HL-60 (cell line): Measurements from ENCODE around the gene RGS7.

Experiments
- DNase-seq, 2 experiments: peaks; one replicate each; pipeline ENCODE4 v3.0.0-alpha.2; 2010 to 2020; ENCODE audit warnings: low read depth in 1 of 2, low spot score in 1 of 2
- H3K27ac ChIP-seq: fragments of 250-450 bp; sonication (Bioruptor Pico); replicated peaks from 2 replicates; pipeline ENCODE4 v1.5.1; 2020; ENCODE audit warnings: mild to moderate bottlenecking, moderate library complexity
- H3K27me3 ChIP-seq: fragments of 250-450 bp; sonication (Bioruptor Pico); 2 replicates; pipeline ENCODE4 v1.5.1; 2021; ENCODE audit warnings: mild to moderate bottlenecking, moderate library complexity; ENCODE audit not compliant: insufficient read depth, poor library complexity, severe bottlenecking
- H3K4me3 ChIP-seq: replicated peaks from 2 replicates; pipeline ENCODE4 v1.5.1; 2011; ENCODE audit warnings: mild to moderate bottlenecking, control low read depth, low read length; ENCODE audit not compliant: insufficient read depth
- GABPA ChIP-seq: IDR thresholded peaks from 2 replicates; pipeline ENCODE4 v1.6.1; 2012; ENCODE audit warnings: low read depth
- POLR2AphosphoS5 ChIP-seq: IDR thresholded peaks from 2 replicates; pipeline ENCODE4 v1.6.1; 2012; ENCODE audit warnings: low read depth
- SPI1 ChIP-seq: IDR thresholded peaks from 2 replicates; pipeline ENCODE4 v1.6.1; 2012; ENCODE audit warnings: low read depth, mild to moderate bottlenecking, borderline replicate concordance
- TF ChIP-seq, protein P1 (sequence below): IDR thresholded peaks from one replicate; pipeline ENCODE4 v1.5.1; 2011; ENCODE audit warnings: low read length, control low read depth, inconsistent platforms; ENCODE audit not compliant: insufficient read depth
- TF ChIP-seq, protein P2 (sequence below): IDR thresholded peaks from 2 replicates; pipeline ENCODE4 v1.6.1; 2012; ENCODE audit warnings: low read depth; ENCODE audit not compliant: insufficient replicate concordance

Gene RGS7

DNA sequence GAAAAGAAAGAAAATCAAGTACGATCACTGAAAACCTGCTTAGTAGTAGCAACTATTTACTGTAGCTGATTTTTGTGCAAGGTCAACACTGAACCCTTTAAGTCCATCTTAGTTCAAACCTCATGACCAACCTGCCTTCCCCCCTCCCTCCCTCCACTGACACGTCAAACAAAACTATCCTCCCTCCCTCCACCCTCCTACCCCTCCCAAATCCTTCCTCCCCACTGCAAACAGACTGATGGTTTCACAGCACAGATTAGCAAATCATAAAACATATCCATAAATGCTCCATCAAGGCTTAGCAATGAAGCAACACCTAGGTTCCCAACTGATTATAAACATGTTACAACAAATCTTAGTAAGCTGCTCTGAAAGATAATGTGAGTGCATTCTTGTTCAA is 580.8 kb downstream of the RGS7 start:
- Histone ChIP-seq H3K4me3 (no peak overlapping the region), H3K27ac (no peak overlapping the region), H3K27me3 (no peaks in the 10 kb centered on the region)
- DNase-seq: no peak
- TF ChIP-seq GABPA: no peak
- TF ChIP-seq, protein P1, sequence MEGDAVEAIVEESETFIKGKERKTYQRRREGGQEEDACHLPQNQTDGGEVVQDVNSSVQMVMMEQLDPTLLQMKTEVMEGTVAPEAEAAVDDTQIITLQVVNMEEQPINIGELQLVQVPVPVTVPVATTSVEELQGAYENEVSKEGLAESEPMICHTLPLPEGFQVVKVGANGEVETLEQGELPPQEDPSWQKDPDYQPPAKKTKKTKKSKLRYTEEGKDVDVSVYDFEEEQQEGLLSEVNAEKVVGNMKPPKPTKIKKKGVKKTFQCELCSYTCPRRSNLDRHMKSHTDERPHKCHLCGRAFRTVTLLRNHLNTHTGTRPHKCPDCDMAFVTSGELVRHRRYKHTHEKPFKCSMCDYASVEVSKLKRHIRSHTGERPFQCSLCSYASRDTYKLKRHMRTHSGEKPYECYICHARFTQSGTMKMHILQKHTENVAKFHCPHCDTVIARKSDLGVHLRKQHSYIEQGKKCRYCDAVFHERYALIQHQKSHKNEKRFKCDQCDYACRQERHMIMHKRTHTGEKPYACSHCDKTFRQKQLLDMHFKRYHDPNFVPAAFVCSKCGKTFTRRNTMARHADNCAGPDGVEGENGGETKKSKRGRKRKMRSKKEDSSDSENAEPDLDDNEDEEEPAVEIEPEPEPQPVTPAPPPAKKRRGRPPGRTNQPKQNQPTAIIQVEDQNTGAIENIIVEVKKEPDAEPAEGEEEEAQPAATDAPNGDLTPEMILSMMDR: no peak
- no peak for TF ChIP-seq POLR2AphosphoS5
- TF ChIP-seq SPI1: no peak
- TF ChIP-seq, protein P2, sequence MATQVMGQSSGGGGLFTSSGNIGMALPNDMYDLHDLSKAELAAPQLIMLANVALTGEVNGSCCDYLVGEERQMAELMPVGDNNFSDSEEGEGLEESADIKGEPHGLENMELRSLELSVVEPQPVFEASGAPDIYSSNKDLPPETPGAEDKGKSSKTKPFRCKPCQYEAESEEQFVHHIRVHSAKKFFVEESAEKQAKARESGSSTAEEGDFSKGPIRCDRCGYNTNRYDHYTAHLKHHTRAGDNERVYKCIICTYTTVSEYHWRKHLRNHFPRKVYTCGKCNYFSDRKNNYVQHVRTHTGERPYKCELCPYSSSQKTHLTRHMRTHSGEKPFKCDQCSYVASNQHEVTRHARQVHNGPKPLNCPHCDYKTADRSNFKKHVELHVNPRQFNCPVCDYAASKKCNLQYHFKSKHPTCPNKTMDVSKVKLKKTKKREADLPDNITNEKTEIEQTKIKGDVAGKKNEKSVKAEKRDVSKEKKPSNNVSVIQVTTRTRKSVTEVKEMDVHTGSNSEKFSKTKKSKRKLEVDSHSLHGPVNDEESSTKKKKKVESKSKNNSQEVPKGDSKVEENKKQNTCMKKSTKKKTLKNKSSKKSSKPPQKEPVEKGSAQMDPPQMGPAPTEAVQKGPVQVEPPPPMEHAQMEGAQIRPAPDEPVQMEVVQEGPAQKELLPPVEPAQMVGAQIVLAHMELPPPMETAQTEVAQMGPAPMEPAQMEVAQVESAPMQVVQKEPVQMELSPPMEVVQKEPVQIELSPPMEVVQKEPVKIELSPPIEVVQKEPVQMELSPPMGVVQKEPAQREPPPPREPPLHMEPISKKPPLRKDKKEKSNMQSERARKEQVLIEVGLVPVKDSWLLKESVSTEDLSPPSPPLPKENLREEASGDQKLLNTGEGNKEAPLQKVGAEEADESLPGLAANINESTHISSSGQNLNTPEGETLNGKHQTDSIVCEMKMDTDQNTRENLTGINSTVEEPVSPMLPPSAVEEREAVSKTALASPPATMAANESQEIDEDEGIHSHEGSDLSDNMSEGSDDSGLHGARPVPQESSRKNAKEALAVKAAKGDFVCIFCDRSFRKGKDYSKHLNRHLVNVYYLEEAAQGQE: no peak

DNA sequence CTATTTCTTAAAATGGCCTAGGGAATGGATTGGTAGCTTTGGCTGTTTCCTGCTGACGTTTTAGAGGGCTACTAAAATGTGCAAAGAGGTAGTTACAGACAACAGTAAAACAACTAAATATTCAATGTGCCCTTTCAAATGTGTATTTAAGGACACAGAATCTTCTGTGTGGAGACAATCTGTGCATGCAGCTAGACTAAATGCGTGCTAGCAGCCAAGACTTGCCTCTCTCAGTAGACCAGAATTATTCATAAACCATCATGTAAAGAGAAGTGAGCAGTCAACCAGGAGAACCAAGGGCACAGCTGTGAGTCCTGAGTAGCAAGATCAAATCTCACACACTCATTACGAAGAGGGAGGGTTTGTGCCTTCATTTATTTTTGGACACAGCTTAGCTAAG is 584.9 kb downstream of the RGS7 start:
- no peak overlapping the region for H3K27ac ChIP-seq
- no peak for DNase-seq
- TF ChIP-seq GABPA: no peak
- TF ChIP-seq, protein P1: no peak
- no peak for TF ChIP-seq SPI1
- no peak for TF ChIP-seq POLR2AphosphoS5
- TF ChIP-seq, protein P2: no peak
- no peaks in the 10 kb centered on the region for H3K27me3 ChIP-seq
- no peak overlapping the region for H3K4me3 ChIP-seq

DNA sequence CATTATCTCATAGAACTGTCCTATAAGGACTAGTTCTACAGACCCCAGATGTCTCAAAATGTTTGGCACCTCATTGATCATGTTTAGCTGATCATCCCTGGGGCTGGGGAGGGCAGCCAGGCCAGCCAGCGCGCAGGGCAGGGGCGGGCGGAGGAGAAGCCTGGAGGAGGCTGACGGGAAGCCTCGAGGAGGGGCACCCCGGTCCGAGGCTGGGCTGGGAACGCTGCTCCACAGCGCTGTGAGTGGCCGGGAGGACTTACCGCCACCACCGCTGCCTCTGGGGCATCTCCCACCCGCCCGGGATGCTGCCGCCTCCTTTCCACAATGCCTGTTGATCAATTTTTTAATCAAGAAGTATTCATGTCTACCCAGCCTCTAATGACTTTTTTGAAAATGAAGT is 585.6 kb downstream of the RGS7 start:
- no peak overlapping the region for H3K27ac ChIP-seq
- TF ChIP-seq POLR2AphosphoS5 (no peak), GABPA (no peak)
- TF ChIP-seq, protein P2: no peak
- TF ChIP-seq, protein P1: no peak

More for the DNA sequence above, 585.6 kb downstream of the RGS7 start:
- H3K27me3 ChIP-seq: no peaks in the 10 kb centered on the region
- DNase-seq: no peak
- no peak overlapping the region for H3K4me3 ChIP-seq
